ENCODE data around the gene PRKN. TPM values are rescaled to one million over a fixed set of nuclear protein-coding genes. Genes with fewer than 3 reads are reported as not detected.

PRKN gene
- total RNA-seq, 1 donor from 2014 or later, result 5.7 TPM

- peaks cover 35% of the 10 kb centered on the region for H3K4me1 Mint-ChIP-seq (ENCODE audit: low read depth)
- H3K36me3 Mint-ChIP-seq (ENCODE audit: low read depth), result no peaks in the 10 kb centered on the region
- H3K27ac Mint-ChIP-seq (ENCODE audit: unreplicated experiment), result peak overlapping the region; percentile 80
- no peaks in the 10 kb centered on the region for H3K9me3 Mint-ChIP-seq (ENCODE audit: low read depth)
- H3K27me3 Mint-ChIP-seq (ENCODE audit: low read depth), result no peaks in the 10 kb centered on the region
- no peak overlapping the region for H3K4me3 Mint-ChIP-seq (ENCODE audit: unreplicated experiment)
- TF ChIP-seq CTCF (IDR thresholded peaks at IDR 0.05), result peak; percentile 61
- no peak for DNase-seq (ENCODE audit: low spot score)
Measured at GRCh38 chr6:161444464-161444863, 1283.1 kb downstream of the PRKN start.

- Mint-ChIP-seq H3K4me1 (ENCODE audit: low read depth) (peaks cover 36% of the 10 kb centered on the region), H3K4me3 (ENCODE audit: unreplicated experiment) (no peak overlapping the region), H3K27ac (ENCODE audit: unreplicated experiment) (peak overlapping the region; percentile 80), H3K9me3 (ENCODE audit: low read depth) (no peaks in the 10 kb centered on the region), H3K36me3 (ENCODE audit: low read depth) (no peaks in the 10 kb centered on the region), H3K27me3 (ENCODE audit: low read depth) (no peaks in the 10 kb centered on the region)
- DNase-seq (ENCODE audit: low spot score), result no peak
- no peak for TF ChIP-seq CTCF (IDR thresholded peaks at IDR 0.05)
Measured at GRCh38 chr6:161443848-161444247, 1283.7 kb downstream of the PRKN start.

- Mint-ChIP-seq H3K36me3 (ENCODE audit: low read depth) (no peaks in the 10 kb centered on the region), H3K4me3 (ENCODE audit: unreplicated experiment) (no peak overlapping the region), H3K27me3 (ENCODE audit: low read depth) (no peaks in the 10 kb centered on the region), H3K27ac (ENCODE audit: unreplicated experiment) (no peak overlapping the region), H3K9me3 (ENCODE audit: low read depth) (no peaks in the 10 kb centered on the region), H3K4me1 (ENCODE audit: low read depth) (peaks cover 49% of the 10 kb centered on the region)
- TF ChIP-seq CTCF (IDR thresholded peaks at IDR 0.05), result no peak
- no peak for DNase-seq (ENCODE audit: low spot score)
Measured at GRCh38 chr6:161442420-161442819, 1285.1 kb downstream of the PRKN start.

DNA sequence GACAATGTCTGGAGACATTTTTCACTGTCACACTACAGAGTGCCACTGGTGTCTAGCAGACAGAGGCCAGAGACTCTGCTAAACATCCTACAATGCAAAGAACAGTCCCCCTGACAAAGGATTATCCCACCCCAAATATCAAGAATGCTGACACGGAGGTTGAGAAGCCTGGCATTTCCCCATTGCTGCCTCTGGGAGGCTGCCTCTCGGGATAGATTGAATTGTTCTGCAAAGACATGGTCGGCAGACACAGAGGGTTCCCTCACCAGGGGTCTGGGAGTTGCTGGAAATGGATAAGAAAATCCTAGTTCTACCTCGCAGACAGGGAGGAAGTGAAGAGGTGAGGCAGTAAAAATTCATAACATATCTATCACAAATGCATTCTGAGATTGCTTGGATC is 1287.3 kb downstream of the PRKN start:
- TF ChIP-seq CTCF (IDR thresholded peaks at IDR 0.05), result no peak
- Mint-ChIP-seq H3K4me1 (ENCODE audit: low read depth) (peaks cover 63% of the 10 kb centered on the region), H3K4me3 (ENCODE audit: unreplicated experiment) (peak overlapping the region; percentile 21), H3K27ac (ENCODE audit: unreplicated experiment) (no peak overlapping the region), H3K27me3 (ENCODE audit: low read depth) (no peaks in the 10 kb centered on the region), H3K36me3 (ENCODE audit: low read depth) (no peaks in the 10 kb centered on the region), H3K9me3 (ENCODE audit: low read depth) (no peaks in the 10 kb centered on the region)
- DNase-seq (ENCODE audit: low spot score), result no peak

DNA sequence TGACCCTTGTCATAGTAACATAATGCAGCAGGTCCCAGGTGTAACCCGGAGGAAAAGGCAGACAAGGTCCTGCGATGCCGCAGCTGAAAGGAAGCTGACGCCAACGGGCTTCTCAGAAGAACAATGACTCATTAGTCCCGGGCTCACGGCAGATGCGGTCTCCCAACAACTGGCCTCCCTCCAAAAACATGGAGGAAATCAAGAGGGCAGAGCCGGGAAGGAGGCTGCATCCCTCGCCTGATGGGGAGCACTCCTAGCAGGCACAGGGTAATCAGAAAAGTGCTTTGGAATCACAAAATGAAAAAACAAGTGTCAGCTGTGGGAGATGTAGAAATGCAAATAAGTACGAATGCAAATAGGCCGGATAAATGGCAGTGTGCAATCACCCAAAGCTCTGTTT is 1288.5 kb downstream of the PRKN start:
- Mint-ChIP-seq H3K4me1 (ENCODE audit: low read depth) (peaks cover 63% of the 10 kb centered on the region), H3K9me3 (ENCODE audit: low read depth) (no peaks in the 10 kb centered on the region), H3K27me3 (ENCODE audit: low read depth) (no peaks in the 10 kb centered on the region), H3K36me3 (ENCODE audit: low read depth) (no peaks in the 10 kb centered on the region), H3K4me3 (ENCODE audit: unreplicated experiment) (peak overlapping the region; percentile 55), H3K27ac (ENCODE audit: unreplicated experiment) (peak overlapping the region; percentile 96)
- no peak for TF ChIP-seq CTCF (IDR thresholded peaks at IDR 0.05)
- DNase-seq (ENCODE audit: low spot score), result no peak
